ENCODE results near the gene ZFAND2A. TPM values are rescaled to one million over a fixed set of nuclear protein-coding genes. Genes with fewer than 3 reads are reported as not detected.
A peak's percentile ranks its signal among the peaks of the same experiment; 100 is the strongest.

ZFAND2A gene
- total RNA-seq, 1 experiment from 2014 or later = 28.4 TPM

DNA sequence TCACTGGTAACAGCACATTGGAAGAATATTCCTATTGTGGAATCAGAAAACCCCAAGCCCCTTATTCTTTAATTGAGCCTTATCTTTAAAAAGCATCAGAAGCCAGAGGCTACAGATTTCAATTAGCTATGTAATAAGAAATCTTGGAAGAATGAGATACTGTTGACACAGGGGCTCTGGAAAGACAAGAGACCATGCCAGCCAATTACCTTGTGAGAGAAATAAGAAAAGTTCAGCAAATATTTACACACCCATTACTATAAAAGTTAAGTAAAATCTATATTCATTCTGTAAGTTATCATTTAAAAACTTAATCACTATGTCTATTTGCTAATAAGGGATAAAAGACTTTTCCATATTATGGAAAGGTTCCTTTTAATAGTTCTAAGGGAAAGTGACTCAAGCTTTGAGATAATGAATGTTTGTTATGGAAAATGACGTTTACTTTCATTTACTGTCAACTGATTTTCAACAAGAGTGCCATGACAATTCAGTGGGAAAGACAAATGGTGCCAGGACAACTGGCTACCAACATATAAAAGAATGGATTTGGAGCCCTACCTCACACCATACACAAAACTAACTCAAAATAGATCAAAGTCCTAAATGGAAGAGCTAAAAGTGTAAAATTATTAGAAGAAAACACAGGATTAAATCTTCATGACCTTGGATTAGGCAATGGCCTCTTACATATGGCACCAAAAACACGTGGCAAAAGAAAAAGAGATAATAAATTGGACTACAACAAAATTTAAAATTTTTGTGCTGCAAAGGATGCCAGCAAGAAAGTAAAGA is 28.3 kb downstream of the ZFAND2A start:
- Histone ChIP-seq H3K4me3 (ENCODE audit: low read length) (no peak overlapping the region), H3K27ac (ENCODE audit: low read length) (no peak overlapping the region), H3K9ac (ENCODE audit: low read length) (no peak overlapping the region), H3F3A (ENCODE audit: low read length, unreplicated experiment) (no peaks in the 10 kb centered on the region), H3K4me1 (ENCODE audit: insufficient read depth, low read length) (peaks cover 1% of the 10 kb centered on the region; the same call in 1 of the 2 replicates), H3K9me2 (replicated peaks; ENCODE audit: low read length) (no peaks in the 10 kb centered on the region), H3K79me2 (ENCODE audit: low read length) (peaks cover 35% of the 10 kb centered on the region), H3K9me3 (ENCODE audit: low read length) (no peaks in the 10 kb centered on the region), H3K4me2 (ENCODE audit: low read length) (no peak overlapping the region), H2AFZ (ENCODE audit: low read length) (no peak overlapping the region), H3K36me3 (ENCODE audit: low read depth, low read length) (peaks cover 2% of the 10 kb centered on the region; the same call in 1 of the 2 replicates), H4K20me1 (ENCODE audit: low read length) (peaks cover 1% of the 10 kb centered on the region; the same call in 1 of the 2 replicates), H3K27me3 (ENCODE audit: low read length) (no peaks in the 10 kb centered on the region)
- DNase-seq (no peak), ATAC-seq (peak; percentile 71)
- CTCF ChIA-PET = interaction anchor here (0.6 kb wide), 2 partner anchors 33 to 73 kb away, joined by 3 read pairs; no protein-coding TSS in a partner anchor
- BruUV-seq (replicated peaks) = no TSS peak
- intact Hi-C loops (cut with micrococcal nuclease) = no loop called here
- TF ChIP-seq, protein P1, sequence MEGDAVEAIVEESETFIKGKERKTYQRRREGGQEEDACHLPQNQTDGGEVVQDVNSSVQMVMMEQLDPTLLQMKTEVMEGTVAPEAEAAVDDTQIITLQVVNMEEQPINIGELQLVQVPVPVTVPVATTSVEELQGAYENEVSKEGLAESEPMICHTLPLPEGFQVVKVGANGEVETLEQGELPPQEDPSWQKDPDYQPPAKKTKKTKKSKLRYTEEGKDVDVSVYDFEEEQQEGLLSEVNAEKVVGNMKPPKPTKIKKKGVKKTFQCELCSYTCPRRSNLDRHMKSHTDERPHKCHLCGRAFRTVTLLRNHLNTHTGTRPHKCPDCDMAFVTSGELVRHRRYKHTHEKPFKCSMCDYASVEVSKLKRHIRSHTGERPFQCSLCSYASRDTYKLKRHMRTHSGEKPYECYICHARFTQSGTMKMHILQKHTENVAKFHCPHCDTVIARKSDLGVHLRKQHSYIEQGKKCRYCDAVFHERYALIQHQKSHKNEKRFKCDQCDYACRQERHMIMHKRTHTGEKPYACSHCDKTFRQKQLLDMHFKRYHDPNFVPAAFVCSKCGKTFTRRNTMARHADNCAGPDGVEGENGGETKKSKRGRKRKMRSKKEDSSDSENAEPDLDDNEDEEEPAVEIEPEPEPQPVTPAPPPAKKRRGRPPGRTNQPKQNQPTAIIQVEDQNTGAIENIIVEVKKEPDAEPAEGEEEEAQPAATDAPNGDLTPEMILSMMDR (conservative IDR thresholded peaks at IDR 0.05; ENCODE audit: low read depth, low read length) = no peak
- no peak for TF ChIP-seq EZH2phosphoT487 (IDR thresholded peaks at IDR 0.05; ENCODE audit: borderline replicate concordance, low read length)
- TF ChIP-seq EZH2 (IDR thresholded peaks at IDR 0.05; ENCODE audit: low read length, unreplicated experiment) = no peak
- POLR2A ChIA-PET (ENCODE audit: unreplicated experiment) = no interaction called here

DNA sequence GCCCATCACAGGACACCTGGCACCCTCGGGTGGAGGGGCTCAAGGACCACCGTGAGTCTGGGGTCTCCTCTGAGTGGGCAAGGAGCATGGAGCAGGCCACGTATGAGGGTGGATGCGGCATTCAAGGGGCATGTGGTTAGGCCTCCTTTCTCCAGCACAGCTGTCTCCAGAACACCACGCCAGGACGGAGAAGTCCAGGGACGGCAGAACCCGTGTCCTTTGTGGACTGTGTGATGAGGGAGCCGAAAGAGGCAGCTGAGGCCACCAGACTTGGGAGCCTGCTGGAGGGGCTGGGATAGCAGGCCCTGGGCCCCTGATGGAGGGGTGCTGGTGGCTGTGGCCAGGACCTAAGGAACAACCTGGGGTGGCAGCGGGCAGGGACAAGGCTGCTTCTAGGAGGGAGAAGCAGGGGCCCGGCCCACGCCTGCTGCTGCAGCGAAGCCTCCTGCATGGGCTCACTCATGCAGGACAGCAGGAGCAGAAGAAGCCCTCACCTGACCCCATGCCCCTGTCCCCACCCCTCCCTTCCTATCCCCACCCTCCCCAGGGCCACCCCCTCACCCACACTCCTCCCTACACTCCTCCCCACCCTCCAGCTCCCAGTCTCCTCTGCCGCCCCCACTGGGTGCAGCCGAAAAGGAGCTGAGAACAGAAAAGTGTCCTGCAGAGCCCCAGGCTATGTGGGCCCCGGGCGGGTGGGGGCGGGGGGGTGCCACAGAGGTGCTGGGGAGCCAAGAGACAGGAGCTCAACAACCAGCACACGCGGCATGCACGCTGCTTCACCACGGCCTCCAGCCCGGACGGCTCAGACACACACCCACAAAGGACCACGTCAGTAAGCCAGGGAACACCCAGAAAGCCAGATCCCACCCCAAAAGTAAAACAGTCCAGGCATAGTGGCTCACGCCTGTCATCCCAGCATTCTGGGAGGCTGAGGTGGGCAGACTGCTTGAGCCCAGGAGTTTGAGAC is 29.7 kb downstream of the ZFAND2A start:
- H3K36me3 ChIP-seq (ENCODE audit: low read depth, low read length) = peaks cover 2% of the 10 kb centered on the region; the same call in 1 of the 2 replicates
- H3K79me2 ChIP-seq (ENCODE audit: low read length) = peaks cover 31% of the 10 kb centered on the region
- no peak overlapping the region for H3K4me3 ChIP-seq (ENCODE audit: low read length)
- DNase-seq = no peak
- H3K9me2 ChIP-seq (replicated peaks; ENCODE audit: low read length) = no peaks in the 10 kb centered on the region
- ChIA-PET CTCF (interaction anchor here (0.6 kb wide), 1 partner anchor 137 kb away, joined by 3 read pairs; no protein-coding TSS in a partner anchor), POLR2A (ENCODE audit: unreplicated experiment) (no interaction called here)
- H3K27me3 ChIP-seq (ENCODE audit: low read length) = no peaks in the 10 kb centered on the region
- H3K27ac ChIP-seq (ENCODE audit: low read length) = no peak overlapping the region
- H3K9me3 ChIP-seq (ENCODE audit: low read length) = no peaks in the 10 kb centered on the region
- no peaks in the 10 kb centered on the region for H3K4me1 ChIP-seq (ENCODE audit: insufficient read depth, low read length)
- TF ChIP-seq EZH2 (IDR thresholded peaks at IDR 0.05; ENCODE audit: low read length, unreplicated experiment) (no peak), EZH2phosphoT487 (IDR thresholded peaks at IDR 0.05; ENCODE audit: borderline replicate concordance, low read length) (no peak)
- TF ChIP-seq, protein P1 (conservative IDR thresholded peaks at IDR 0.05; ENCODE audit: low read depth, low read length) = no peak
- ATAC-seq = no peak
- no peak overlapping the region for H3K4me2 ChIP-seq (ENCODE audit: low read length)
- no peak overlapping the region for H3K9ac ChIP-seq (ENCODE audit: low read length)
- no peaks in the 10 kb centered on the region for H3F3A ChIP-seq (ENCODE audit: low read length, unreplicated experiment)
- H4K20me1 ChIP-seq (ENCODE audit: low read length) = no peaks in the 10 kb centered on the region
- intact Hi-C loops (cut with micrococcal nuclease) = no loop called here
- no peak overlapping the region for H2AFZ ChIP-seq (ENCODE audit: low read length)
- BruUV-seq (replicated peaks) = no TSS peak
